ENCODE data around the gene GSN. TPM values are rescaled to one million over a fixed set of nuclear protein-coding genes. Genes with fewer than 3 reads are reported as not detected.
A peak's percentile ranks its signal among the peaks of the same experiment; 100 is the strongest.

The GSN gene
- total and polyA plus RNA-seq, 9 of the 15 experiments (the other 6 are each of a cell fraction or from before 2014, with no cell fraction given) = 0.39 to 16.6 (median 8.2) TPM

GRCh38 chr9:121283856-121284732 is 16.1 kb downstream of the GSN start (continued):
- no peak for TF ChIP-seq MYC (IDR thresholded peaks at IDR 0.05; ENCODE audit: low read depth, low read length)
- TF ChIP-seq MYC (CRISPR knock-in tag; IDR thresholded peaks at IDR 0.05; ENCODE audit: borderline replicate concordance, low read depth) = no peak
- TF ChIP-seq DEAF1 (CRISPR knock-in tag; IDR thresholded peaks at IDR 0.05) = no peak
- TF ChIP-seq, protein P1, sequence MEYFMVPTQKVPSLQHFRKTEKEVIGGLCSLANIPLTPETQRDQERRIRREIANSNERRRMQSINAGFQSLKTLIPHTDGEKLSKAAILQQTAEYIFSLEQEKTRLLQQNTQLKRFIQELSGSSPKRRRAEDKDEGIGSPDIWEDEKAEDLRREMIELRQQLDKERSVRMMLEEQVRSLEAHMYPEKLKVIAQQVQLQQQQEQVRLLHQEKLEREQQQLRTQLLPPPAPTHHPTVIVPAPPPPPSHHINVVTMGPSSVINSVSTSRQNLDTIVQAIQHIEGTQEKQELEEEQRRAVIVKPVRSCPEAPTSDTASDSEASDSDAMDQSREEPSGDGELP (CRISPR knock-in tag; IDR thresholded peaks at IDR 0.05; ENCODE audit: borderline replicate concordance) = no peak
- TF ChIP-seq TARDBP (IDR thresholded peaks at IDR 0.05) = no peak
- peak; percentile 61; the same call in 1 of the 2 replicates for TF ChIP-seq PHF21A (IDR thresholded peaks at IDR 0.05; ENCODE audit: borderline replicate concordance, low read depth)
- peak; percentile 78 for TF ChIP-seq ARID1B (IDR thresholded peaks at IDR 0.05)
- no peak for TF ChIP-seq KLF10 (CRISPR knock-in tag; IDR thresholded peaks at IDR 0.05)
- peak; percentile 20; the same call in 1 of the 2 replicates for TF ChIP-seq JUND (IDR thresholded peaks at IDR 0.05; ENCODE audit: borderline replicate concordance, low read depth, low read length)
- TF ChIP-seq JUND (tag; IDR thresholded peaks at IDR 0.05; ENCODE audit: borderline replicate concordance, low read depth, low read length) = no peak
- no peak for TF ChIP-seq TRIM28 (IDR thresholded peaks at IDR 0.05)
- TF ChIP-seq SREBF2 (CRISPR knock-in tag; IDR thresholded peaks at IDR 0.05) = no peak
- no peak for TF ChIP-seq SMARCA5 (IDR thresholded peaks at IDR 0.05)
- TF ChIP-seq HDGF (IDR thresholded peaks at IDR 0.05) = no peak
- TF ChIP-seq, protein P2, sequence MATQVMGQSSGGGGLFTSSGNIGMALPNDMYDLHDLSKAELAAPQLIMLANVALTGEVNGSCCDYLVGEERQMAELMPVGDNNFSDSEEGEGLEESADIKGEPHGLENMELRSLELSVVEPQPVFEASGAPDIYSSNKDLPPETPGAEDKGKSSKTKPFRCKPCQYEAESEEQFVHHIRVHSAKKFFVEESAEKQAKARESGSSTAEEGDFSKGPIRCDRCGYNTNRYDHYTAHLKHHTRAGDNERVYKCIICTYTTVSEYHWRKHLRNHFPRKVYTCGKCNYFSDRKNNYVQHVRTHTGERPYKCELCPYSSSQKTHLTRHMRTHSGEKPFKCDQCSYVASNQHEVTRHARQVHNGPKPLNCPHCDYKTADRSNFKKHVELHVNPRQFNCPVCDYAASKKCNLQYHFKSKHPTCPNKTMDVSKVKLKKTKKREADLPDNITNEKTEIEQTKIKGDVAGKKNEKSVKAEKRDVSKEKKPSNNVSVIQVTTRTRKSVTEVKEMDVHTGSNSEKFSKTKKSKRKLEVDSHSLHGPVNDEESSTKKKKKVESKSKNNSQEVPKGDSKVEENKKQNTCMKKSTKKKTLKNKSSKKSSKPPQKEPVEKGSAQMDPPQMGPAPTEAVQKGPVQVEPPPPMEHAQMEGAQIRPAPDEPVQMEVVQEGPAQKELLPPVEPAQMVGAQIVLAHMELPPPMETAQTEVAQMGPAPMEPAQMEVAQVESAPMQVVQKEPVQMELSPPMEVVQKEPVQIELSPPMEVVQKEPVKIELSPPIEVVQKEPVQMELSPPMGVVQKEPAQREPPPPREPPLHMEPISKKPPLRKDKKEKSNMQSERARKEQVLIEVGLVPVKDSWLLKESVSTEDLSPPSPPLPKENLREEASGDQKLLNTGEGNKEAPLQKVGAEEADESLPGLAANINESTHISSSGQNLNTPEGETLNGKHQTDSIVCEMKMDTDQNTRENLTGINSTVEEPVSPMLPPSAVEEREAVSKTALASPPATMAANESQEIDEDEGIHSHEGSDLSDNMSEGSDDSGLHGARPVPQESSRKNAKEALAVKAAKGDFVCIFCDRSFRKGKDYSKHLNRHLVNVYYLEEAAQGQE (IDR thresholded peaks at IDR 0.05; ENCODE audit: borderline replicate concordance) = peak; percentile 33
- TF ChIP-seq, protein P2 (CRISPR knock-in tag; IDR thresholded peaks at IDR 0.05; ENCODE audit: low read depth) = no peak
- no peak for TF ChIP-seq SIN3A (IDR thresholded peaks at IDR 0.05; ENCODE audit: borderline replicate concordance in 2 of 2, control insufficient read depth in 1 of 2, low read depth in 2 of 2, low read length in 2 of 2)
- TF ChIP-seq PML (IDR thresholded peaks at IDR 0.05; ENCODE audit: low read length) = no peak

All from K562 (cell line).